T-helper 2 cell treated with Interferon-gamma antibody and Interleukin-4, amounts not matched to agents 5 μg/mL and 100 μg/mL, for 36 hours (primary cell): ENCODE data around the gene UBE2G2.
A peak's percentile ranks its signal among the peaks of the same experiment; 100 is the strongest.

Experiments used
- DNase-seq: peaks from one replicate; pipeline ENCODE4 v3.0.0; 2021; ENCODE audit warnings: low spot score
- H3K27ac Mint-ChIP-seq: one replicate; pipeline ENCODE4 v1.8.0; 2021; ENCODE audit warnings: mild to moderate bottlenecking, mixed read lengths
- H3K27me3 Mint-ChIP-seq: one replicate; pipeline ENCODE4 v1.8.0; 2021; ENCODE audit warnings: low read depth, mixed read lengths
- H3K36me3 Mint-ChIP-seq: one replicate; pipeline ENCODE4 v1.8.0; 2021; ENCODE audit warnings: low read depth, mixed read lengths
- H3K4me1 Mint-ChIP-seq: one replicate; pipeline ENCODE4 v1.8.0; 2021; ENCODE audit warnings: low read depth, mixed read lengths
- H3K4me3 Mint-ChIP-seq: one replicate; pipeline ENCODE4 v1.8.0; 2022; ENCODE audit warnings: mild to moderate bottlenecking, moderate library complexity, mixed read lengths
- H3K9me3 Mint-ChIP-seq: one replicate; pipeline ENCODE4 v1.8.0; 2021; ENCODE audit warnings: mixed read lengths

Gene UBE2G2

DNA sequence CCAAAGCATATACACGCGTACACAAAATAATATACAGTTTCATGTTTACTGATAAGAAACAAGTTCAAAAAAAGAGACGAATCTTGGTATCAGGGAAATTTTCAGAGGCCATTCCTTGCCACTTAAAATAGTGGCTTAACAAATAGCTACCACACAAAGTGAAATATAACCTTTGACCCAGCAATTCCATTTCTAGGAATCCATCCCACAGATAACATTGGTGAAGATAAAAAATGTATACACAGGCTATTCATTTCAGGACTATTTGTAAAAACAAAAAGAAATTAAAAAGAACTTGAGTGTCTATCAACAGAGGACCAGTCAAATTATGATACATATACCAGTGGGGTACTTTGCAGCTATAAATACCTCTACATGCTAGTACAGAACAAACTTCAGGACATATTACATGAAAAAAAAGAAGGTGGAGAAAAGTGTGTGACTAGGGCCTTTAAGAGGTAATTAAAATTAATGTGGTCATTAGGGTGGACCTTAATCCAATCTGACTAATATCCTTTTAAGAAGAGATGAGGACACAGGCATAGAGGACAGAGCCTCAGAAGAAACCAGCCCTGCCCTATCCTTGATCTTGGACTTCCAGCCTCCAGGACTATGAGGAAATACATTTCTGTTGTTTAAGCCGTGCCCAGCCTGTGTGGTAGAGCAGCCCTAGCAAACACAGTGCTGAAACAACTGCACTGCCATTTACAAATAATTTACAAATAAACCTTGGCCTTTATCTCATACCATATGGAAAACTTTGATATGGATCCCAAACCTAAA is 7.8 kb downstream of the UBE2G2 start:
- no peaks in the 10 kb centered on the region for H3K9me3 Mint-ChIP-seq
- H3K4me1 Mint-ChIP-seq: peaks cover 23% of the 10 kb centered on the region
- H3K36me3 Mint-ChIP-seq: peaks cover 29% of the 10 kb centered on the region
- H3K27me3 Mint-ChIP-seq: no peaks in the 10 kb centered on the region
- H3K4me3 Mint-ChIP-seq: no peak overlapping the region
- DNase-seq: no peak
- peak overlapping the region; percentile 59 for H3K27ac Mint-ChIP-seq

DNA sequence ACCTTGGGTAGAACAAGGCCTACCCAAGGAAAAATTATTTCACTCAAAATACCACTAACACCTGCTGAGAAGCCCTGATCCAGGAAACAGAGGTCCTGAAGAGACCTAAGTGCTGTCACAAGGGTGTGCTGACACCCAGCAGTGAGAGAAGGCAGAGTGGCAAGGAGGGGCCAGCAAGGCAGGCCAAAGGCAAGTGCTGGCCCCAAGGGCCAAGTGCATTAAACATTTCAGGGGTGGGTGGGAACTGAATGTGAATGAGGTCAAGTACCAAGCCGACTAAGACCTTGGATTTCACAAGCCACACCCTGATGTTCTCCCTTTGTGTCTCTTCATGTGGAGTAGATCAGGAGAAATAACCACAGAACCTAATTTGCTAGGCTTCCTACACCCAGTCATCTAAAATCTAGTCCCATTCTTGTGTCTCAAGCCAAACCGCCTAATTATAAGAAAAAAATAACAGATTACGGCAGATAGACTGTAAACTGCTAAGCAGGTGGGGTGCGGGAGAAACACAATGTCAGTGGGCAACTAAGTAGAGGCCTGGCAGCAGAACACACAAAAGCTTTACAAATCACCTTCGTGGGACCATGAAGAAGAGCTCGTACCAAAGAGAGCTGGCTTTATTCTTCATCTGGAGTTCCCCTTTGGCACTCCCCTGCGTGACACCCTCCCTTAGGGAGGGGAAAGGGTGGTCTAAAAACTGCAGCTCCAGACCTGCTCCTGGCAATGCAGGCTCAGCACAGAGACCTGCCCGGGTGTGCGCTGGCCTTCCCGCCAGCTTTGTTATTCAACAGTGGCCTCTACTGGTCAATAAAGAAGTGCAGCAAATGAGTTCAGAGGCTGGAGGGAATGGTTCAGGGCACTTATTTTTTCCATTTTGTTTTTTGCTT is 8.7 kb downstream of the UBE2G2 start:
- peaks cover 20% of the 10 kb centered on the region for H3K4me1 Mint-ChIP-seq
- H3K27ac Mint-ChIP-seq: peak overlapping the region; percentile 59
- peak; percentile 36 for DNase-seq
- H3K27me3 Mint-ChIP-seq: no peaks in the 10 kb centered on the region
- H3K36me3 Mint-ChIP-seq: peaks cover 24% of the 10 kb centered on the region
- no peak overlapping the region for H3K4me3 Mint-ChIP-seq
- H3K9me3 Mint-ChIP-seq: no peaks in the 10 kb centered on the region

DNA sequence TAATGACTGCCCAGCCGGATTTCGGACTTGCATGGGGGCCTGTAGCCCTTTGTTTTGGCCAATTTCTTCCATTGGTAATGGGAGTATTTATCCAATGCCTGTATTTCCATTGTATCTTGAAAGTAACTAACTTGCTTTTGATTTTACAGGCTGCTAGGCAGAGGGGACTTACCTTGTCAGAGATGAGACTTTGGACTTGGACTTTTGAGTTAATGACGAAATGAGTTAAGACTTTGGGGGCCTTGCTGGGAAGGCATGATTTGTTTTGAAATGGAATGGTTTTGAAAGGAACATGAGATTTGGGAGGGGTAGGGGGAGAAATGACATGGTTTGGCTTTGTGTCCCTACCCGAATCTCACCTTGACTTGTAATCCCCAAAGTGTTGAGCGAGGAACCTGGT is 9.6 kb downstream of the UBE2G2 start:
- Mint-ChIP-seq H3K9me3 (no peaks in the 10 kb centered on the region), H3K36me3 (peaks cover 24% of the 10 kb centered on the region), H3K4me1 (peaks cover 19% of the 10 kb centered on the region), H3K27ac (no peak overlapping the region), H3K27me3 (no peaks in the 10 kb centered on the region), H3K4me3 (no peak overlapping the region)
- DNase-seq: no peak

DNA sequence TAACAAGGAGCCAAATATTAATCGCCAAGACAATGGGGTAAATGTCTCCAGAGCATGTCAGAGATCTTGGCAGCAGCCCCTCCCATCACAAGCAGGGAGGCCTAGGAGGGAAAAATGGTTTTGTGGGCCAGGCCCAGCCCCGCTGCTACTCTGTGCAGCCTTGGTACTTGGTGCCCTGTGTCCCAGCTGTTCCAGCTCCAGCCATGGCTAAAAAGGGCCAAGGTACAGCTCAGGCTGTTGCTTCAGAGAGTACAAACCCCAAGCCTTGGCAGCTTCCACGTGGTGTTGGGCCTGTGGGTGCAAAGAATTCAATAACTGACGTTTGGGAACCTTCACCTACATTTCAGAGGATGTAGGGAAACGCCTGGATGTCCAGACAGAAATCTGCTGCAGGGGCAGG is 10.4 kb downstream of the UBE2G2 start:
- no peak for DNase-seq
- H3K4me3 Mint-ChIP-seq: no peak overlapping the region
- no peaks in the 10 kb centered on the region for H3K9me3 Mint-ChIP-seq
- H3K27me3 Mint-ChIP-seq: no peaks in the 10 kb centered on the region
- peaks cover 21% of the 10 kb centered on the region for H3K36me3 Mint-ChIP-seq
- peaks cover 17% of the 10 kb centered on the region for H3K4me1 Mint-ChIP-seq
- H3K27ac Mint-ChIP-seq: no peak overlapping the region

DNA sequence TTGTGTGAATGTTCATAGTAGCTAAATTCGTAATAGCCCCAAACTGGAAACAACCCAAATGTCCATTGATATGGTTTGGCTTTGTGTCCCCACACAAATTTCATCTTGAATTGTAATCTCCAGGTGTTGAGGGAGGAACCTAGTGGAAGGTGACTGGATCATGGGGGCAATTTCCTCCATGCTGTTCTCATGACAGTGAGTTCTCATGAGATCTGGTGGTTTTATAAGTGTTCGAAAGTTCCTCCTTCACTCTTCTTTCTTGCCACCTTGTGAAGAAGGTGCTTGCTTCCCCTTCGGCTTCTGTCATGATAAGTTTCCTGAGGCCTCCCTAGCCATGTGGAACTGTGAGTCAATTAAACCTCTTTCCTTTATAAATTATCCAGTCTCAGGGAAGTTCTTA is 11.3 kb downstream of the UBE2G2 start:
- no peaks in the 10 kb centered on the region for H3K9me3 Mint-ChIP-seq
- H3K27ac Mint-ChIP-seq: no peak overlapping the region
- H3K36me3 Mint-ChIP-seq: peaks cover 22% of the 10 kb centered on the region
- no peak for DNase-seq
- no peaks in the 10 kb centered on the region for H3K27me3 Mint-ChIP-seq
- peaks cover 16% of the 10 kb centered on the region for H3K4me1 Mint-ChIP-seq
- H3K4me3 Mint-ChIP-seq: no peak overlapping the region

DNA sequence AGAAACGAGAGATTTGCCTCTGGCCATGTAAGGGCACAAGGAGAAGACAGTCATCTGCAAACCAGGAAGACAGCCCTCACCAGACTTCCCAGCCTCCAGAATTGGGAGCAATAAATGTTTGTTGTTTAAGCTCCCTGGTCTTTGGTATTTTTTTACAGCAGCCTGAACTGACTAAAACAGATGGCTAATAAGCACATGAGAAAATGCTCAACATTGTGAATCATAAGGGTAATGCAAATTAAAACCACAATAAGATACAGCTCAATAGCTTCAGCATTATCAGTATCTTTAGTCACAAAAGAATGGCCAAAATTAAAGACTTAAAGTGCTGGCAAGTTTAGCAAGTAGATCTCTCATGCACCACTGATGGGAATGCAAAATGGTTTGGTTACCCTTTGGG is 11.7 kb downstream of the UBE2G2 start:
- Mint-ChIP-seq H3K4me3 (no peak overlapping the region), H3K27me3 (no peaks in the 10 kb centered on the region), H3K36me3 (peaks cover 22% of the 10 kb centered on the region), H3K27ac (no peak overlapping the region), H3K9me3 (no peaks in the 10 kb centered on the region), H3K4me1 (peaks cover 16% of the 10 kb centered on the region)
- no peak for DNase-seq

DNA sequence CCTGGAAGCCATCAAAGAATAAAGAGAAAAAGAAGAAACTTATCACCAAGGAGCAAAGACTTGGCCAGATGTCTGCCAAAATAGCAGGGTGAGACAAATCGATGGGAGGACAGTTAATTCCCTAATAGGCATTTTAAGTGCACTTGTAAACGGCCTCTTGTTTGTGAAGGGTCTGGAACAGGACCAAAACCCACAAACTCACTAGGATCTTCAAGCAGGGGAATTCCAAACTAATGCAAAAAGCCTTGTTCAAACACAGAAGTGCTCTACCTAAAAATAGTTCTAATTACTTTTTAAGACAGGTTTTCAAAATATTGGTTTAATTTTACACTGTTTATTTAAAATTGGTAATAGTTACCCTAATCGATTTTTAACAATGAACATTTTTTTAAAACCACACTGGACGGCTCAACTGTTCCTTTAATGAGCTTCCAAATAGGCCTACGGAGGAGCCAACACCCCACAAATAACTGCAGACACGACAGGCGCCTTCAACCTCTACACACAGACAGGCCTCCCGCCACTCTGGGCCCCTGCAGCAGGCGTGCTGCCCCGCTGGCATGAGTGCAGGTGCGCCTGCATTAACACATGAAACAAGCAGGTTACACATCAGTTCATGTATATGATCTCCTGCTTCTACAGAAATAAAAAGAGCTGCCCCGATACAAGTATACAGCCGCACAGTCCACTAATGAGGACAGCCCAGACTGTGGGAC is 15.8 kb downstream of the UBE2G2 start:
- DNase-seq: no peak
- H3K27me3 Mint-ChIP-seq: no peaks in the 10 kb centered on the region
- H3K9me3 Mint-ChIP-seq: no peaks in the 10 kb centered on the region
- no peak overlapping the region for H3K4me3 Mint-ChIP-seq
- H3K27ac Mint-ChIP-seq: no peak overlapping the region
- peaks cover 9% of the 10 kb centered on the region for H3K4me1 Mint-ChIP-seq
- H3K36me3 Mint-ChIP-seq: peaks cover 20% of the 10 kb centered on the region

DNA sequence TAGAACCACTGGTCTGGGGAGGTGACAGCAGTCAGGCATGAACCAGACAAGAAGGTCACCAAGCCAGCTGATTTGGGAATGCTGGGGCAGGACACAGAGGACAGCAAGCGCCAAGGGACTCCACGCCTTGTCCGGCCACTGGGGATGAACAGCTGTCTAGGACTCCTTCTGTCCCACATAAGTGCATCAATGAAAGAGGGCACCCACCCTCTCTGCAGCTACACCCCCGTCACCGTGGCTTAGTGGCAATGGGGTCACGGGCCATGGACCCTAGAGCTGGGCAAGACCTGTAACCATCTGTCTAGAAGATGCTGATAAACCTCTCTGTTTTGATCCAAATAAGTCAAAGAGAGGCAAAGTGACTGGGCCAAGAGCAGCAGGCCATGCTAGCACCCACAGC is 16.8 kb downstream of the UBE2G2 start:
- no peaks in the 10 kb centered on the region for H3K9me3 Mint-ChIP-seq
- no peak for DNase-seq
- H3K36me3 Mint-ChIP-seq: peaks cover 14% of the 10 kb centered on the region
- no peak overlapping the region for H3K27ac Mint-ChIP-seq
- H3K4me1 Mint-ChIP-seq: peaks cover 5% of the 10 kb centered on the region
- H3K27me3 Mint-ChIP-seq: no peaks in the 10 kb centered on the region
- H3K4me3 Mint-ChIP-seq: no peak overlapping the region

DNA sequence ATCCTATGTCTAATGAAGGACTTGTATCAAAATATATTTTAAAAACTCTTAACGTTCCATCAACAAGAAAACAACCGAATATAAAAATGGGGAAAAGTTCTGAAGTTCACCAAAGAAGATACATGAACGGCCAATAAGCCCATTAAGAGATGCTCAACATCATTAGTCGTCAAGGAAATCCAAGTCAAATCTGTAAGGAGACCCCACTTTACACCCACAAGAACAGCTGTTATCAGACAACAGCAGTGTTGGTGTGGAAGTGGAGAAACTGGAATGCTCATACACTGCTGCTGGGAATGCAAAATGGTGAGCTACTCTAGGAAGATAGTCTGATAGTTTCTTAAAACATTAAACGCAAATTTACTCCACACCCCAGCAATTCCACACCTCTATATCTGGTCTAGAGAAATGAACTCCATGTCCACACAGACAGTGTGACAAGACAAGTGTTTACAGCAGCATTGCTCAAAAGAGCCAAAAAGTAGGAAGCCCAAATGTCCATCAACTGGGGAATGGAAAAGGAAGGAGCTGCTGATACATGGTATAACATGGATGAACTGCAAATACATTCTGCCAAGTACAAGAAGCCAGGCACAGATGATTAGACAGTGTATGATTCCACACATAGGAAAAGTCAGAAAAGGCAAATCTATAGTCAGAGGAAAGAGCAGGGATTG is 18.5 kb downstream of the UBE2G2 start:
- Mint-ChIP-seq H3K27ac (no peak overlapping the region), H3K36me3 (peaks cover 14% of the 10 kb centered on the region), H3K9me3 (no peaks in the 10 kb centered on the region), H3K4me1 (peaks cover 5% of the 10 kb centered on the region), H3K27me3 (no peaks in the 10 kb centered on the region), H3K4me3 (no peak overlapping the region)
- DNase-seq: no peak

DNA sequence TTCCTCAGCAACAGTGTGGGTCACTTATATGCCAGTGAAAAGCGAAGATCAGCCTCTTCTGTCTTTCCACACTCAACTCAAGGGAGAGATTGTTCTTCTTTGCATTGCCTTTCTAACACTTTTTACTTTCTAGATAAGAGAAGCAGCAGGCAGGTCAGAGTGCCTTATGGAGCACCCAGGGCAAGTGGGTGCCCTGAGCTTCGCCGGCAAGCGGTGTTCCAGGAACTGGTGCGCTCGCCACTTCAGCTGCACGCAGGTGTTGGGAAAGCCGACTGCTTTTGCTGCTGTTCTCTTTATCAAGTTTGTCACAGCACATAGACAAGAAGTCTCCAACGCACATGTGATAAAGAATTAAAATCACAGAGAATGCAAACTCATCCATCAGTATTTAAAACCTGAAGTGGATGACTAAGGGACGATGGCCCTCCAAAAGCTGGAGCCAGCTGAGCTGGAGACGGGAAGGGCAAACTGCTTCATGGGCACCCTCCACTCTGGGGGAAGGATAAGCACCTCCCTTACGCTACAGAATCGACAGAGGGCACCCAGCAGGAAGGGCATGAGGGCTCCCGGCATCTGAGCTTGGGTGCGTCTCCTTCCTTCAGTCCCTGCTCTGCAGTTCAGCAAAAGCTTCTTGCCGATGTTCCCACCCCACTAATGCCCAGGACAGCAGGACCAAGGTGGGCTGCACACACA is 20.7 kb downstream of the UBE2G2 start:
- no peaks in the 10 kb centered on the region for H3K9me3 Mint-ChIP-seq
- H3K4me3 Mint-ChIP-seq: no peak overlapping the region
- DNase-seq: no peak
- H3K27ac Mint-ChIP-seq: no peak overlapping the region
- peaks cover 12% of the 10 kb centered on the region for H3K36me3 Mint-ChIP-seq
- H3K4me1 Mint-ChIP-seq: peaks cover 5% of the 10 kb centered on the region
- no peaks in the 10 kb centered on the region for H3K27me3 Mint-ChIP-seq

DNA sequence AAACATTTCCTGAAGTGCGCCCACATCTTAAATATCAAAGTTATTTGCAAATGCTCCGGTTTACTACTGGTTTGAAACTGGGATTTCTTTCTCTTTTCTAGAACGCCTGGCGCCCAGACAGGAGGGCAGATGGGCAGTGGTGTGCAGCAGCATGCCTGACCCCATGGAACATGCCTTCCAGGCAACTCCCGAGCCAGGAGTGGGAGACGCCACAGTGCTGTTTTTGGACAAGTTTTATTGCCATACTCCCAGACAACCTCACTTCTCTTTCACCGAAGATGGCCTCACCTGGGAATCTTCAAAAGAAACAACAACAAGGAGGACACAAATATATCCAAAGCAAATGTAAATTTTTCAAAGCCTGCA is 21.5 kb downstream of the UBE2G2 start:
- peaks cover 5% of the 10 kb centered on the region for H3K4me1 Mint-ChIP-seq
- DNase-seq: no peak
- H3K27ac Mint-ChIP-seq: no peak overlapping the region
- peaks cover 15% of the 10 kb centered on the region for H3K36me3 Mint-ChIP-seq
- no peaks in the 10 kb centered on the region for H3K9me3 Mint-ChIP-seq
- H3K4me3 Mint-ChIP-seq: no peak overlapping the region
- no peaks in the 10 kb centered on the region for H3K27me3 Mint-ChIP-seq

DNA sequence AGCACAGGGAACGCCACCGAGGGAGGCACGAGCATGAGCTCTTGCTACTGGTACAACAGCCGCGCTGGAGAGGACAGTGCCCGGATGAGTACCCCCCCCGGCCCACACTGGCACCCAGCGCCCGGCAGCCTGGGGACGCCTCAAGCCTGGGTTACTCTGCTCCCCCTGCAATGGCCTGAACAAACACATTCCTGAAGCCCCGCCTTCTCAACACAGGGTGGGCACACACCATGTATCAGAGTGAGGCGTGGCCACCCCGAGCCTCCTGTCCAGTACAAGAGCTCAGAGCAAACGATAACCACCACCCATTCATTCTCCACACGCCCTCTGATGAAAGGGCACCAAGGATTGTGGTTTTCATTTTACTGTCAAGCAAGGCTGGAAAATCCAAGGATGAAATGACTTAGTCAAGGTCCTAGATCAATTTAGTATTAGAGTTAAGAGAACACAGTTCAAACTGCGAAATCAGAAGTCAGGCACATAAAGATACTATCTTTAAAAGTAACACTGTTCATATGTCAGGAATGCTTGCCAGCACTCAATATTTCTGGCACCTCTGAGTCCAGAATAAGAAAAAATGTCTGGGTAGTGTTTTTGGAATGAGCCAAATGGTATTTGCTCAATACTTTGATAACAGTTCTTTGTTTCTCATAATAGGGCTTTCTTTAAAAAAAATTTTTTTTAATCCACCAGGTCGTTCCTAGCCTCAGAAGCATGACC is 22.0 kb downstream of the UBE2G2 start:
- Mint-ChIP-seq H3K27ac (no peak overlapping the region), H3K9me3 (no peaks in the 10 kb centered on the region), H3K4me3 (no peak overlapping the region), H3K27me3 (no peaks in the 10 kb centered on the region), H3K4me1 (peaks cover 5% of the 10 kb centered on the region), H3K36me3 (peaks cover 21% of the 10 kb centered on the region)
- no peak for DNase-seq

DNA sequence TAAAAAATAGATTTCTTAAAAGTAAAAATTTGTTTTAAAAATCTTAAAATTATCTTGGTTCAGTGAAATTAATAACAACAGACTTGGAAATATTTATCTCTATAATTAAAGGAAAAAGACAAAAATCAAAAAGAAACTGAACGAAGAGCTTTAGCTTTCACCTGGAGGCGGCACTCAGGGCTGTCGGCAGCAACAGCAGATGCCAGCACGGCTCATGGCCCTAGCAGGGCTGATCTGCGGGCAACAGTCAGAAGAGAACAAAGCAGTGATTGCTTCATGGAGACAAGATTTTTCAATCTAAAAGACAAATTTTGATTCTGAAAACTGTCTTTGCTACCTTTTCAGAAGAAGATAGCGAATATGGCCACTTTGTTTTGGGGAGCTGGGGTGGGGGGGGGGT is 22.6 kb downstream of the UBE2G2 start:
- Mint-ChIP-seq H3K4me1 (peaks cover 5% of the 10 kb centered on the region), H3K27ac (no peak overlapping the region), H3K36me3 (peaks cover 23% of the 10 kb centered on the region), H3K4me3 (no peak overlapping the region), H3K27me3 (no peaks in the 10 kb centered on the region), H3K9me3 (no peaks in the 10 kb centered on the region)
- DNase-seq: no peak
